ENCODE data around the gene PROB1. TPM values are rescaled to one million over a fixed set of nuclear protein-coding genes. Genes with fewer than 3 reads are reported as not detected.
A peak's percentile ranks its signal among the peaks of the same experiment; 100 is the strongest.

PROB1 gene
- total RNA-seq, 2 experiments from 2014 or later, result 5.5 TPM

- Mint-ChIP-seq H3K27ac (peak overlapping the region; percentile 3), H3K27me3 (no peaks in the 10 kb centered on the region), H3K4me1 (peaks cover 62% of the 10 kb centered on the region), H3K4me3 (no peak overlapping the region), H3K9me3 (no peaks in the 10 kb centered on the region), H3K36me3 (ENCODE audit: low read depth) (peaks cover 26% of the 10 kb centered on the region)
- ChIA-PET POLR2A (interaction anchor here (0.7 to 11.0 kb wide), 3 partner anchors 10 to 18 kb away, joined by 3 to 137 read pairs (median 9); partner anchors contain the start of gene MZB1), CTCF (no interaction called here)
- DNase-seq, result no peak
Measured at GRCh38 chr5:139399501-139400121, 4.7 kb upstream of the PROB1 start.

- Mint-ChIP-seq H3K27ac (no peak overlapping the region), H3K4me1 (peaks cover 46% of the 10 kb centered on the region)
- POLR2A ChIA-PET, result no interaction called here
Measured at GRCh38 chr5:139397921-139398320, 3.0 kb upstream of the PROB1 start.

DNA sequence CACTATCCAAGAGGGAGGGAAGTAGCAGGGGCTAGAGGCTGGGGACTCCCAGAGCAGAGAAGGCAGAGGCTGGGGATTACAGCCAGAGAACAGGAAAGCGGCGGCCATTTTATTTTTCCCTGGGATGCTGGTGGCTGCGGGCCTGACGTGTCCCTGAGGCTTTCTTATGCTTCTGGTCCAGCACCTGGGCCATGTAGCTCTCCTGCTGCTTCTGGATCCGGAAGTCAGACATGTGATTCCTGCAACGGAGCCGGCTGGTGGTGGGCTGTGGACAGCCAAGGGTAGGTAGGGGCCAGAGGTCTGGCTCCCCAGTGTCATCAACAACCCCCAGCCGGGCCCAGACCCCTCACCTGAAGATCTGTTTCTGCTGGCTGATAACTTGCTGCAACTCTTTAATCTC lies 1.8 kb upstream of the PROB1 start:
- peaks cover 41% of the 10 kb centered on the region for H3K4me1 Mint-ChIP-seq
- no peak for DNase-seq
- no peak overlapping the region for H3K4me3 Mint-ChIP-seq
- H3K27me3 Mint-ChIP-seq, result no peaks in the 10 kb centered on the region
- ChIA-PET POLR2A (interaction anchor here (1.4 to 2.8 kb wide), 2 partner anchors 7 to 19 kb away, joined by 4 to 13 read pairs; partner anchors contain the start of gene SPATA24), CTCF (interaction anchor here (1.3 kb wide), 1 partner anchor 18 kb away, joined by 5 read pairs; no protein-coding TSS in a partner anchor)
- no peak overlapping the region for H3K27ac Mint-ChIP-seq
- peaks cover 28% of the 10 kb centered on the region for H3K36me3 Mint-ChIP-seq (ENCODE audit: low read depth)
- no peaks in the 10 kb centered on the region for H3K9me3 Mint-ChIP-seq

More at GRCh38 chr5:139397921-139398320, 3.0 kb upstream of the PROB1 start:
- Mint-ChIP-seq H3K36me3 (ENCODE audit: low read depth) (peaks cover 26% of the 10 kb centered on the region), H3K9me3 (no peaks in the 10 kb centered on the region), H3K27me3 (no peaks in the 10 kb centered on the region), H3K4me3 (no peak overlapping the region)
- CTCF ChIA-PET, result no interaction called here
- no peak for DNase-seq

DNA sequence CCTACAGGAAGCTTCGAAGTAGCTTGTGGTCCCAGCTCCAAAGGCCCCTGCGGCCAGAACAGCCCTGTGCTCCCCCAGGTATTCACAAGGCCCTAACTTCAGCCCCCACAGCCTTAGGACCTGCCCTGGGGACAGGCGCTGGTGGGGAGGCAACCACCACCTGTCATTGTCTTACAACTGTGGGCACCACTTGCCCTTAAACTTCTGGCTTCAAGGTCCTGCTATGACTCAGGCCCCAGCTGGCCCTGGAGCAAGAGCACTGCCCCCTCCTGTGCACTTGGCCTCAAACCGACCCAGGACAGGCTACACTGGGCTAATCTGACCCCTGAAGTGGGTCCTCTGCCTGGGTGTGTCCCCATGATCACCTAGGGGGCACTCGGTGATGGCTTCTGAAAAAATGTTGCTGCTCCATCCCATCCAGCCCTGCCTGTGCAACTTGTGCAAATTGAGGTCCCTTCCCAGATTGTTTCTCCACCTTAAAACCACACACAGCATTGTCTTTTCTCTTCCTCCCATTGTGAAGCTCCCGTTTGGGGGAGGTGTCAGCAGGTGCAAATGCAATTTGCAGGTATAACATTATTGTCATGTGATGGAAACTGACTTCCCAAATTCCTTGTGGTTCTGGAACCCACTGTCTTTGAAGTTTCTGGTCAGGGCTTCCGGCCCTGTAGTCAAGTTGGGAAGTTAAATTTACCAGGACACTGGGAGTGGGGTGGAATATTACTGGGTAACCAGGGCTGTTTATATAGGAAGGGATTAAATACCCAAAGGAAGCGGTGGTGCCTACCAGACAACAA lies 1.1 kb upstream of the PROB1 start:
- Mint-ChIP-seq H3K4me1 (peaks cover 48% of the 10 kb centered on the region), H3K9me3 (no peaks in the 10 kb centered on the region), H3K27me3 (no peaks in the 10 kb centered on the region), H3K36me3 (ENCODE audit: low read depth) (peaks cover 31% of the 10 kb centered on the region), H3K4me3 (peak overlapping the region; percentile 59), H3K27ac (peak overlapping the region; percentile 40)
- CTCF ChIA-PET, result interaction anchor here (1.3 kb wide), 1 partner anchor 19 kb away, joined by 5 read pairs; no protein-coding TSS in a partner anchor
- no peak for DNase-seq
- POLR2A ChIA-PET, result interaction anchor here (0.8 to 10.9 kb wide), 5 partner anchors 8 to 167 kb away, joined by 3 to 122 read pairs (median 6); partner anchors contain the start of genes PAIP2 and SPATA24

- H3K4me3 Mint-ChIP-seq, result peak overlapping the region; percentile 99
- ChIA-PET CTCF (interaction anchor here (0.6 to 5.2 kb wide), 4 partner anchors 9 to 143 kb away, joined by 3 to 26 read pairs (median 10); partner anchors contain the start of gene SPATA24), POLR2A (interaction anchor here (1.9 to 10.9 kb wide), 5 partner anchors 9 to 100 kb away, joined by 7 to 122 read pairs (median 52); partner anchors contain the start of genes MATR3, PAIP2, SPATA24 and STING1)
- no peaks in the 10 kb centered on the region for H3K27me3 Mint-ChIP-seq
- peak; percentile 65 for DNase-seq
- peak overlapping the region; percentile 90 for H3K27ac Mint-ChIP-seq
- peaks cover 60% of the 10 kb centered on the region for H3K4me1 Mint-ChIP-seq
- H3K9me3 Mint-ChIP-seq, result no peaks in the 10 kb centered on the region
- peaks cover 28% of the 10 kb centered on the region for H3K36me3 Mint-ChIP-seq (ENCODE audit: low read depth)
Measured at GRCh38 chr5:139394123-139394653, 716 bp downstream of the PROB1 start.

- Mint-ChIP-seq H3K4me3 (peak overlapping the region; percentile 99), H3K27ac (peak overlapping the region; percentile 90), H3K27me3 (no peaks in the 10 kb centered on the region), H3K9me3 (no peaks in the 10 kb centered on the region), H3K4me1 (peaks cover 63% of the 10 kb centered on the region), H3K36me3 (ENCODE audit: low read depth) (peaks cover 27% of the 10 kb centered on the region)
- ChIA-PET CTCF (interaction anchor here (0.6 to 5.2 kb wide), 9 partner anchors 9 to 168 kb away, joined by 3 to 26 read pairs (median 4); partner anchors contain the start of genes PAIP2, SPATA24 and STING1), POLR2A (interaction anchor here (0.6 to 10.9 kb wide), 12 partner anchors 10 to 182 kb away, joined by 3 to 122 read pairs (median 10); partner anchors contain the start of genes DNAJC18, MATR3, PAIP2 and SPATA24)
- peak; percentile 39 for DNase-seq
Measured at GRCh38 chr5:139393497-139394122, 1.3 kb downstream of the PROB1 start.

DNA sequence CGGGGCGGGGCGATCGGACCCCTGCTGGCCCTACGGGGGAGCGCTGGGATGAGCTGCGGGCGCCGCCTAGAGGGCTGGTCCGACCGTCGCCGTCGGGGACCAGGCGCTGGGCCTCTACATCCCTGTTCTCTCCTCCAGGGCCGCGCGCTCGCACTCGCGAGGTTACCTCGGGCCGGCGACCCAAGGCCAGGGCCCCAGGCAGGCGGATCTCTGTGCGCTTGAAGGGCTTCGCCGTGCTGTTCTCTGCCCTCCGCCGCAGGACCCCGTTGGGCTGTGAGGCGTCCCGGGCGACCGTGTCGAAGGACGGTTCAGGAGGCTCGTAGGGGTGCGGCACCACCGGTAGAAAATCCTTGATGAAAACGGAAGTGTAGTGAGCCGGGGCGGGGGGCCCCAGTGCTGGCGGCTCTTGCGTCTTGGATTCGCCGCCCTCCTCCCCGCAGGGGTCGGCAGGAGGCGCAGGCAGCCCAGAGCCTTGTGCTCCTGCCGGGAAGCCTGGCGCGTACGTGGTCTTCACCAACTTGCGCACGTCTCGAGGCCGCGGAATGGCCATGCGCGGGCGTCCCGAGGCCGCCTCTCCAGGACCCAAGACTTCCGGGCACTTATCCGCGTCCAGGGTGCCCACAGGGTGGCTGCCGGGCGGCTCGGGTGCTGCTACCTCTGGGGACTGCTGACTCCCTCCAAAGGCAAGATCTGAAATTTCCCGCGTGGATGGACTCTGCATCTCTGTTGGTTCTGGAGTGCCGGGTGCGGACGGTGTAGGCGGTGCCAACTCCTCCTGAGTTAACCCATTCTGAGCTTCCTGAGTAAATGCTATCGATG lies 2.0 kb downstream of the PROB1 start:
- Mint-ChIP-seq H3K27ac (peak overlapping the region; percentile 90), H3K9me3 (no peaks in the 10 kb centered on the region), H3K4me1 (peaks cover 65% of the 10 kb centered on the region), H3K4me3 (peak overlapping the region; percentile 99), H3K27me3 (no peaks in the 10 kb centered on the region), H3K36me3 (ENCODE audit: low read depth) (peaks cover 29% of the 10 kb centered on the region)
- ChIA-PET POLR2A (interaction anchor here (0.6 to 10.9 kb wide), 20 partner anchors 12 to 817 kb away, joined by 3 to 122 read pairs (median 7); partner anchors contain the start of genes DNAJC18, HSPA9, MATR3 and PAIP2), CTCF (interaction anchor here (0.6 to 5.2 kb wide), 11 partner anchors 10 to 169 kb away, joined by 3 to 26 read pairs (median 3); partner anchors contain the start of genes PAIP2, SPATA24 and STING1)
- DNase-seq, result peak; percentile 92

DNA sequence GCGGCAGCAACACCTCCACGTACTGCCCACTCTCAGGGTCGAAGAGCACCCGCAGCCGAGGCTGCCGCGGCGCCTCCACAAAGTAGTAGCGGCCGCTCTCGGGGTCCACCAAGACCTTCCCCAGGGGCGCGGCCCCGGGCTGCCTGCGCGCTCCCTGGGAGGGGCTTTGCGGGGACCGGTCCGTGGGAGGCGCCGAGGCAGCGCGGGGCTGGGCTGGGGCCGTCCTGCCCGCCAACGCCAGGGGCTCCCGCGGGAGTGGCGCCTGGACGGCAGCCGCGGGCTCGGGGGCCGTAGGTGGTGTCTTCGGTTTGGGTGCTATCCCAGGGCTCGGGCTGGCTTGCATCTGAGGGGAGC lies 2.6 kb downstream of the PROB1 start:
- Mint-ChIP-seq H3K27ac (peak overlapping the region; percentile 99), H3K9me3 (no peaks in the 10 kb centered on the region), H3K36me3 (ENCODE audit: low read depth) (peaks cover 27% of the 10 kb centered on the region), H3K4me1 (peaks cover 66% of the 10 kb centered on the region), H3K27me3 (no peaks in the 10 kb centered on the region), H3K4me3 (peak overlapping the region; percentile 99)
- POLR2A ChIA-PET, result interaction anchor here (0.7 to 10.9 kb wide), 20 partner anchors 12 to 849 kb away, joined by 3 to 122 read pairs (median 6); partner anchors contain the start of genes DNAJC18, ETF1, HSPA9 and MATR3
- CTCF ChIA-PET, result interaction anchor here (0.7 to 5.2 kb wide), 8 partner anchors 10 to 169 kb away, joined by 3 to 26 read pairs (median 4); partner anchors contain the start of genes PAIP2, SPATA24 and STING1
- no peak for DNase-seq

- H3K9me3 Mint-ChIP-seq, result no peaks in the 10 kb centered on the region
- ChIA-PET POLR2A (interaction anchor here (0.7 to 10.9 kb wide), 27 partner anchors 10 to 849 kb away, joined by 3 to 122 read pairs (median 5); partner anchors contain the start of genes DNAJC18, ETF1, HSPA9 and MATR3), CTCF (interaction anchor here (0.6 to 5.2 kb wide), 12 partner anchors 9 to 170 kb away, joined by 3 to 26 read pairs (median 5); partner anchors contain the start of genes PAIP2, SPATA24 and STING1)
- peak; percentile 58 for DNase-seq
- H3K4me1 Mint-ChIP-seq, result peaks cover 63% of the 10 kb centered on the region
- H3K36me3 Mint-ChIP-seq (ENCODE audit: low read depth), result peaks cover 22% of the 10 kb centered on the region
- no peaks in the 10 kb centered on the region for H3K27me3 Mint-ChIP-seq
- peak overlapping the region; percentile 99 for H3K4me3 Mint-ChIP-seq
- peak overlapping the region; percentile 99 for H3K27ac Mint-ChIP-seq
Measured at GRCh38 chr5:139391570-139392323, 3.2 kb downstream of the PROB1 start.

DNA sequence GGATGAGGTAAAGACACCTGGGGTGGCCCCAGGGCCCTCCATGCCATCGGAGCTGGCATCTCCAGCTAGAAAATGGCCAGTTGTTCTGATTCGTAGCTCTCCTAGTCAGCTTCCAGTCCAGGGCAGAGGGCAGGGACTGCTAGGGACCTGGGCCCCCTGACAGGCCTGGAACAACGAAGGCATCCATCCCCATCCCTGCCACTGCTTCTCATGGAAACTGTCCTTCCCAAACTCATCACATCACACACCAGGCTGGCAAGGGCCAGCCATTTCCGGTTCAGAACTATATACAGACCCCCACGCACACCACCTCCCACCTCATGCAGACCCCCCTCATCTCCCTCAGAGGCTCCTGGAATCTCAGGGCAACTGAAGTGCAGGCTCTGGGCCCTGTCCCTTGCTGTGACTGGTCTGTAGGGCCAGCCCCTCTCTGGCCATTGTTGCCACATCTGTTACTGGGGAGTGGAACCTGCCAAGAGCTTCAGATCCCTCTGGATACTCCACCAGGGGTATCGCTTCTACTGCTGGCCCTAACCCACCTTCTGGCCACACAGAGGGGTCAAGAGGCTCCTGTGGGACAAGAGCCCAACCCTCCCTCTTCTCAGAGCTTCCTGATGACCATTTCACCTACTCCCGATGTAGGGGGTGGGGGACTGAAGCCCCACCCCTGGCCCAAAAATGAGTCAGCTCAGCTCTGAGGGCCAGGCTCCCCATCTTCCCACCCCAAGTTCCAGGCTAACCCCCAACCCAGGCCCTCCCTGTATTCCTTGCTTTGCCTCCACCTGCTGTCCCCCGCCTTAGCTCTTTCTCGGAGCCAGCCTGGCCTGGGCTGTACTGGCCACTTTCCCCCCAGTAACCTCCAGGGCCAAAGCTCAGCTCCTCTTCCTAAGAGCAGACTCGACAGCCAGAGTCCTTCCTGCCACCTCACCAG lies 4.0 kb downstream of the PROB1 start:
- POLR2A ChIA-PET, result interaction anchor here (0.9 to 10.9 kb wide), 29 partner anchors 9 to 848 kb away, joined by 3 to 122 read pairs (median 5); partner anchors contain the start of genes ETF1, HSPA9, MATR3 and PAIP2
- Mint-ChIP-seq H3K4me1 (peaks cover 64% of the 10 kb centered on the region), H3K36me3 (ENCODE audit: low read depth) (peaks cover 14% of the 10 kb centered on the region), H3K27ac (peak overlapping the region; percentile 99), H3K9me3 (no peaks in the 10 kb centered on the region), H3K27me3 (no peaks in the 10 kb centered on the region), H3K4me3 (peak overlapping the region; percentile 99)
- no peak for DNase-seq
- CTCF ChIA-PET, result interaction anchor here (0.6 to 5.2 kb wide), 10 partner anchors 9 to 139 kb away, joined by 3 to 26 read pairs (median 6); partner anchors contain the start of genes PAIP2 and SPATA24
